Epithelial cell of prostate (primary cell): ENCODE measurements around the gene C5.
"Not testable (repeated sequence)": the region's sequence is repeated elsewhere in the genome, so short reads cannot be mapped to it uniquely, and the experiment has no call there.

Experiments
- DNase-seq: peaks from one replicate; pipeline ENCODE4 v3.0.0-alpha.2; 2011; ENCODE audit warnings: low read depth, low spot score
- H3K27ac ChIP-seq: fragments of 450-650 bp; 2 replicates; pipeline ENCODE4 v1.5.1; 2017; ENCODE audit warnings: mild to moderate bottlenecking

Gene C5

DNA sequence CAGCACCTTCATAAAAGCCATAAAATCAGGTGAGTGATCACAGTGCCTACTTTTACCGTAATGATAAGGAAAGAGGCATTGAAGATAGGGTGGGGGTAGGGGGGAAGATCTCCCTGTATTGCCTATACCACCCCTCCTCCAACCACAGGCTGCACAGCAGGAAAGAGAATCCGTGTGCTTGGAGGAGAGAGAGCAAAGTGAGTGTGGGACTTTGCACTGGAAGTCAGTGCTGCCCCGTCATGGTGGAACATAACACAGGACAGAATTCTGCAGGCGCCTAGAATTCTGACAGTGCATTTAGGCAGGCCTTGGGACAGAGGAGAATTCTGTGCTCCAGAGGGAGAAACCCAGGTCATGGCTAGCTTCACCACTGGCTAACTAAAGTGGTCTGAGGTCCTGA is 3.5 kb upstream of the C5 start:
- DNase-seq: no peak
- H3K27ac ChIP-seq: no peak overlapping the region

DNA sequence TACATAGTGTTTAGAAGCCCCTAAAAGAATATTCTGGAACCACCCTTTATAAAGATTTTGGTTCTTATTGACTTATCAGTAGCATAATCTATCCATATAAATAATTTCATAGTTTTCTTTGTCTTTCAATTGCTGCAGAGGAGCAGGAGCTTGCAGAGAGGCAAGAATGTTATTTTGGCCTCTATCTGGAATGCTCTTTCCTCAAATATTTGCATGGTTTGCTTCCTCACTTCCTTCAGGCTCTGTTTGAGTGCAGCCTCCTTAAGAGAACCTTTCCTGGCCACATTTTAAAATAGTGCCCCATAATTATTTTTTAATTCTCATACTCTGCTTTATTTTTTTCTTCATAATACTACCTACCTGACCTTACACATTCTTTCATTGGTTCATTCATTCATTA is 1.5 kb downstream of the C5 start:
- H3K27ac ChIP-seq: no peak overlapping the region
- DNase-seq: no peak

DNA sequence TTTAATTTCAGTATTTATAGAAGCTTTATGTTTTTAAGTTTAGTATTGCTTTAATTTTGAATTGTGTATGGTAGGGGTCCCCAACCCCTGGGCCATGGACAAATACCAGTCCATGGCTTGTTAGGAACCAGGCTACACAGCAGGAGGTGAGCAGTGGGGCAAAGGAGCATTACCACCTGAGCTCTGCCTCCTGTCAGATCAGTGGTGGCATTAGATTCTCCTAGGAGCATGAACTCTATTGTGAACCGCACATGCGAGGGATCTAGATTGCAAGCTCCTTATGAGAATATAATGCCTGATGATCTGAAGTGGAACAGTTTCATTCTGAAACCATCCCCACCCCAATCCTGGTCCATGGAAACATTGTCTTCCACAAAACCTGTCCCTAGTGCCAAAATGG is 1.9 kb downstream of the C5 start:
- H3K27ac ChIP-seq: no peak overlapping the region
- DNase-seq: no peak

DNA sequence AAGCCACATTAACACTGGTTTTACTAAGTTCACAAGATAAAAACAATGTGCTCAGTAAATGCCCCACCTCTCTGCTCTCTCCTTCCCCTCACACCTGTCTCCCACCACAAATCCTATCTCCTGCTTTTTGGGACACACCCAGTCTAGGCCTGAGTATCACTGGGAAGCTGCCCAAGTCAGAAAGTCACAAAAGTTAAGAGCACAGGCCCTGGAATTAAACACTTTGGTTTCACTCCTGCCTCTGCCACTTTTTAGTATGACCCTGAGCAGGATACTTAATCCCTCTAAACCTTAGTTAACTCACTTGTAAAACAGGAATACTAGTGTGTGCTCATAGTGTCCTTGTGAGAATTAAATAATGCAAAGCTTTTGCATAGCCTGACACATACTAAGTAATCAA is 11.3 kb downstream of the C5 start:
- DNase-seq: no peak
- H3K27ac ChIP-seq: no peak overlapping the region

DNA sequence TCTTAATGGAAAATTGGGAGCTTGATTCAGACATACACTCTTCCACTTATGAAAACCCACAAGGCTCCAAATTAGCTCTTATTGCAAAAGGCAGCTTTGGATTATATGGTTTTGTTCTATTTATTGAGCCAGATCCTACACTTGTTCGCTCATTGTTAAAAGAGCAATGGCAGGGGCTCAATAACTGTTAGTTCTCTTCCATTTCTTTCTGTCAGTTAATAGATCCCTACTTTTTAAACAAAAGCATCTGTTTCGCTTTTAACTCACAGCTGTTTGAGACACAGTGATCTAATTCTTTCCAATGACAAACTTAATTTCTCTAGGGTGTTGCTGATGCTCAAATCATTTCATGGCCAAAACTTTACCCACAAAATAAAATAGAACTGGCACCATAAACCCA is 11.7 kb downstream of the C5 start:
- no peak for DNase-seq
- H3K27ac ChIP-seq: no peak overlapping the region

DNA sequence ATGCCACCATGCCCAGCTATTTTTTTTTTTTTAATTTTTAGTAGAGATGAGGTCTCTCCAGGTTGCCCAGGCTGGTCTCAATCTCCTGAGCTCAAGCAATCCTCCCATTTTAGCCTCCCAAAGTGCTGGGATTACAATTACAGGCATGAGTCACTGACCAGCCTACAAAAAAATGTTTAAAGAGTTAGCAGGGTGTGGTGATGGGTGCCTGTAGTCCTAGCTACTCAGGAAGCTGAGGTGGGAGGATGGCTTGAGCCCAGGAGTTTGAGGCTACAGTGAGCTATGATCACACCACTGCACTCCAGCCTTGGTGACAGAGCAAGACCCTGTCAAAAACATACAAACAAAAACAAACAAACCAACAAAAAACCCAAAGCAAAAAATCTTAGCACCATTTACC is 14.4 kb downstream of the C5 start:
- DNase-seq, H3K27ac ChIP-seq: not testable (repeated sequence)

DNA sequence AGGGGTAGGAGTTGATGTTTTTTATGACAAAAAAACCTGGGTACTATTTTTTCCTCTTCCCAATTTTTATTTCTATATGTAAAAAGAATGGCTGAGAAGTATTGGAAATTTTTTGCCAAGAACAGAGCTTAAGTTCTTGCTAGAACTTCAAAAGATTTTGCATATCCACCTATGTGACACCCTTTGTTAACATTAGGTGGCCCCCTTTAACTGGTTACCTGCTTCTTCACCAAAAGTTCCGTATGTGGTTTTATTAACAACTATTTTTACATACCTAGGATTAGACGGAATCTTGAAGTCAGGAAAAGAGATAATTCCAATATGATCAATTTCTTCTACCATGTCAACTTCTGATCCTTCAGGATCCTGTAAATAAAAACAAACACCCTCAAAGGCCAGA is 15.5 kb downstream of the C5 start:
- H3K27ac ChIP-seq: no peak overlapping the region
- DNase-seq: no peak

DNA sequence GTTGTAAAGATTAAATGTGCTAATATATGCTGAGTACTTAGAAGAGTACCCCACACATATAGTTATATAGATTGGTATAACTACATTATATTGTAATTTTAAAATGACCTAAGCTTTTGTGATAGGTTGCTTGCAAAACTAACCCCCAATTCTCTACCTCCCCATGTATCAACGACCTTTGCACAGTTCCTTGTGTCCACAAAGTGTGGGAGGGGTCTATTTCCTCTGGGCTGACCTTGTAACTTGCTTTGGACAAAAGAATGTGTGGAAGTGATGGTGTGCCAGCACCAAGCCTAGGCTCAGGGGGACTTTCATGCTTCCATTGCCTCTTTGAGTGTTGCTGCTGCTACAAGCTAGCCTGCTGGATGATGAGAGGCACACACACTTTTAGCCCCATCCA is 20.6 kb downstream of the C5 start:
- no peak overlapping the region for H3K27ac ChIP-seq
- DNase-seq: no peak

DNA sequence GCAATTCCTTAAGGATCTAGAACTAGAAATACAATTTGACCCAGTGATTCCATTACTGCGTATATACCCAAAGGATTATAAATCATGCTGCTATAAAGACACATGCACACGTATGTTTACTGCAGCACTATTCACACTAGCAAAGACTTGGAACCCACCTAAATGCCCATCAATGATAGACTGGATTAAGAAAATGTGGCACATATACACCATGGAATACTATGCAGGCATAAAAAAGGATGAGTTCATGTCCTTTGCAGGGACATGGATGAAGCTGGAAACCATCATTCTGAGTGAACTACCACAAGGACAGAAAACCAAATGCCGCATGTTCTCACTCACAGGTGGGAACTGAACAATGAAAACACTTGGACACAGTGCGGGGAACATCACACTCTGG is 21.8 kb downstream of the C5 start:
- not testable (repeated sequence) for H3K27ac ChIP-seq, DNase-seq

DNA sequence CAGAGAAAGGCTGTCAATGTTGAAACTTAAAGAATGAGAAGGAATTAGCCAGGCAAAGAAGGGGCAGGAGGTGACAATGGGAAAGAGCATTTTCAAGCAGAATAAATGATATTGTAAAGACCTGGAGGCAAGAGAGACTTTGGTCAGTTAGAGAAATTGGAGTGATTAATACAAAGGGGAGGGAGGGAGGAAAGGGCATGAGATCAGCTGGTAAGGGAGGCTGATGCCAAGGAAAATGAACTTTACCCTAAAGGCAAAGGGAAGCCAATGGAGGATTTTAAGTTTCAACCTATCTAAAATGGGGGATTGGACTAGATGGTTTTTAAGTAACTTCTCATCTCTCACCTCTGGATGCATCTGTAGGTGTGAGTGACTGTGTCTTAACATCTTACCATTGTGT is 23.3 kb downstream of the C5 start:
- DNase-seq: no peak
- no peak overlapping the region for H3K27ac ChIP-seq

DNA sequence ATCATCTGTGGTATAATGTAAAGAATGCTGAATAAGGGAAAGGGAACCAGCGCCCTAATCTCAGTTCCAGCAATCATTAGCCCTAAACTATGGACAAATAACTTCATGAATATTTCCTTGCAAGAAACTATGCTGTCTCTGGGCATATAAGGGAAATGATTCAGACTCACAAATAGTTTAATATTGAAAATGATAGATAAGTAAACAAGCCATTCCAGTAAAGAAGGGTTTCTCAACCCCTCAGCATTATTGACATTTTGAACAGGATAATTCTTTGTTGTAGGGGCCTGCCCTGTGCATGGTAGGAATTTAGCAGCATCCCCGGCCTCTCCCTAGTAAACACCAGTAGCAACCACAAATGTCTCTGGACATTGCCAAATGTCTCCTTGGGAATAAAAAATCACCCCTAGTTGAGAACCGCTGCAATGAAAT is 23.8 kb downstream of the C5 start:
- H3K27ac ChIP-seq: no peak overlapping the region
- no peak for DNase-seq

DNA sequence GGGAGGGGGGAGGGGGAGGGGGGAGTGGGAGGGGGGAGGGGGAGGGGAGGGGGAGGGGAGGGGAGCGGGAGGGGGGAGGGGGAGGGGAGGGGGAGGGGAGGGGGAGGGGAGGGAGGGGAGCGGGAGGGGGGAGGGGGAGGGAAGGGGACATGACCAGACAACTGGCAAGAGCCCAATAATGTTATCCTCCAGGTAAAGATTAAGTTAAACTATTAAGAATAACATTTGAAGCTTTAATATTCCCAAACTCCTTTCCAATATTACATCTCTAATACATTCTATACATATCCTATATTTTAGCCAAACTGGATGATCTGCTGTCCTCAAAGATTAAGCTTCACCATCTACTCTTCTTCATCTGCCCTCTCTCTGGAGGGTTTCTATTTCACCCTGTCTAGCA is 25.8 kb downstream of the C5 start:
- no peak for DNase-seq
- H3K27ac ChIP-seq: no peak overlapping the region

DNA sequence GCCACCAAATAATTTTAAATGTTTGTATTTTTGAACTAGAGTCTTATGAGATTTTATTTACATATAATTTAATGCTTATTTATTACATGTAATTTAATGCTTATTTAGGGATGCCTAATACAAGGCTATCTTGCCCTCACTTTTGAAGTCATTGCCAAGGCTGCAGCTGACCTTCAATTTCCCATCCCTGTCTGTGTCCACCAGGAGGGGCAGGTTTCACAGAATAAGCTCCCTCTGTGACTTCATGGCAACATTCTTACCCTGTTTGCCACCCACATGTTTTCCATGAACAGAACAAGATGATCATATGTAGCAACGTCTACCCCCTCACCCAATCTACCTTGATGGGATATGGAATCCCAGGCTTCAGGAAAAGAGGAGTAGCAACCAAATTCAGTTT is 27.0 kb downstream of the C5 start:
- no peak for DNase-seq
- H3K27ac ChIP-seq: no peak overlapping the region

DNA sequence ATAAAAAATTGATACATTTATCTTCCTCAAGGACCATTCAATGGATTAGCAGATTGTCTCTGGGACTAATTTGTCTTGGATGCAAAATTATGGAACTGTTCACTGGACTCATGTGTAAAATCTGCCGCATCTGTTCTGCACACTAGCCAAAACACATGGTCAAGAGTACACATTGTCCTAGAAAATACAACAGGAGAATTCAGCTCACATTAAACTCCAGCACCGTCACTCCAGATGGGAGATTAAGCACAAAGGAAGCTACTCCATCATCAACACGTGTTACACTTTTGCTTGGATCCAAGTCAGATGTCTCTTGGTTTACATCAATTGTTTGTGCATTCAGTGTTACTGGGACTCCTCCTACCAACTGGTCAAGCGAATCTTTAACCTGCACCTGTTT is 28.8 kb downstream of the C5 start:
- no peak for DNase-seq

DNA sequence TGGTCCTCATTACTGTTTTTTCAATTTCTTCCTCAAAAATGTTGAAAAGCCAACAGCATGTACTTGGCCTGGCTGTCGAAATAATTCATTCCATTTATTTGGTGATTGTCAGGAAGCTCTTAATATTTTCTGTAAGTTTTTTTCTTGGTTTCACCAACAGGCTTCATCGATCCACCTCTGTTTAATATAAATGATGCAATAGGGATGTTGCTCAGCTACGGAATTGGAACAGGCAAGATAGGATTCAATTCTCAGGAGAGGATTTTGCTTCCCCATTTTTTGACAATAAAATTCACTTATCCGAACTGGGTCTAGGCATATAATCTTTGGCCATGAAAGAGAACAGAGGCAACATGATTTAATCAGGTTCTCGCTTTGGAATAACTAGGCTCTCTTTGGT is 30.8 kb downstream of the C5 start:
- no peak overlapping the region for H3K27ac ChIP-seq
- DNase-seq: no peak

More for the DNA sequence above, 28.8 kb downstream of the C5 start:
- no peak overlapping the region for H3K27ac ChIP-seq

DNA sequence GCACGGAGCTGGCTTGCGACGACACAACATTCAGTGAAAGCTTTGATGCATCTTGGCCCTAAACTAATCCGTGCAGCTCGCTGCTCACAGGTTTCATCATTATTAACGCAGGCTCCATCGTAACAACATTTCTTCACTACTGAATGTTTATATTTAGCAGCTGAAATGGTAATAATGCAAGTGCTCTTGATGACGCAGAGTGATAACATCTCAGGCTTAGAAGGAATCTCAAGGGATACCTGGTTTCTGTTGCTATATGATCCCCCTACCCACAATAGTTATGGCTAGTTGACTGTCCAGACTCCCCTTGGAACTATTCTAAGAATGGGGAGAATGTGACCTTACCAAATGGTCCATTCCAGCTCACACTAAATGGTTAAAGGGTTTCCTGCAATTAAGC is 36.2 kb downstream of the C5 start:
- H3K27ac ChIP-seq: no peak overlapping the region
- no peak for DNase-seq

DNA sequence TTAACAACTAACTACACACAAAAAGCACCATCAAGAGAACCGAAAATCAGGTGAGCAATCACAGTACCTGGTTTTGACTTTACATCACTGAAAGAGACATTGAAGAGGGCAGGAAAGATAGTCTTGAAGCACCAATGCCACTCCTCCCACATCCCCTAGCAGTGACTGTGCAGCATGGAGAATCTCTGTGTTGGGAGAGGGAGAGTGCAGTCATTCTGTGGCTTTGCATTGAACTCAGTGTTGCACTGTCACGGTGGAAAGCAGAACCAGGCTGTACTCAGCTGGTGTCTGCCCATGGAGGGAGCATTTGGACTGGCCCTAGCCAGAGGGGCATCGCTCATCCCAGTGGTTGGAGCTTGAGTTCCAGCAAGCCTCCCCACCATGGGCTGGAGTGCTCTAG is 40.4 kb downstream of the C5 start:
- H3K27ac ChIP-seq: no peak overlapping the region
- DNase-seq: no peak

DNA sequence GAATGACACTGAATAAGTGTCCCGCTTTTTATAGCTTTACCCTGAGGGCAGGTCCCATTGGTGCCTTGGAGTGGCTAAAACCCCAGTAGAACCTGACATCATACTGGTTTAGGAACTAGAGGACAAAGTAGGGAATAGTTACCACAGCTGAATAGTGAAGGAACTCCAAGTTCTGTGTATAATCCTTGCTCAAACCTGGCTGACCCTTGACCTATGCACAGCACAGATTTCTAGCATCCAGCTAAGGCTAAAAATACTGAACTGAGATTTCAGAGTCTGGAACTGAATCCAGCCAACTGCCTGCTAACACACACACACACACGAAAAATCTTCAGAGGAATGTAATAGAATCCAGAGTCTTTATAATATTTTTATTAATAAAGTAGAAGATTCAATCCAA is 50.8 kb downstream of the C5 start:
- no peak overlapping the region for H3K27ac ChIP-seq
- no peak for DNase-seq

DNA sequence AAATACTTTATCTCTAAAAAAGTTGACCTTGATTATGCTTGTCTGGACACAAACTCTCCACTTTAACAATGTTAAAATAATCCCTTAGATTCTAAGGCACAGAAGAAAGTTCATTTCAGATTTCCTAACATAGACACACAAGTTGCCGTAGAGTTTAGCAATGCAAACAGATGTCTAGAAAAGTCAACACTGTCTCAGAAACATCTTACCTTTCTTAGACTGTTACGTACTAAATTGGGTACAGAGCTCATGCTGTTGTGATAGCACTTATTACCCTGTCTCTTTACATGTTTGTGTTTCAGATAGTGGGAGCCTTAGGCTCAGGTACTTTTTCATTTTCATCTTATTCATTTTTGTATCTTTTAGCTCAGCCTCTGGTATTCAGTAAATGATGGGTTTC is 52.0 kb downstream of the C5 start:
- no peak overlapping the region for H3K27ac ChIP-seq
- DNase-seq: no peak

DNA sequence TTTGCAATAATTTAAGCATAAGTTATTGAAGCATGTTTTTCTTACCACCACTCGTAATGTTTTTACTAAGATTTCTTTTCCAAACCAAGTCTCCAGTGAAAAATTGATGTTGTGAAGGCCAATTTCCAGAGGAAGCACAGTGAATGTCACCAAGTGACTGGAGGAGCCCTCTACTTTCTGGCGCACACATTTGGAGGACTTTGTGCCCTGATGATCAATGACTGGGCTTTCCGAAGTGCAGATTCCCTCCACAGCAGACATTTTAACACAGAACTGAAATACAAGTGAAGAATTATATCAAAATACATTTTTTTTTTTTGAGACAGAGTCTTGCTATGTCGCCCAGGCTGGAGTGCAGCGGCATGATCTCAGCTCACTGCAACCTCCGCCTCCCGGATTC is 52.6 kb downstream of the C5 start:
- no peak for DNase-seq
- H3K27ac ChIP-seq: no peak overlapping the region

DNA sequence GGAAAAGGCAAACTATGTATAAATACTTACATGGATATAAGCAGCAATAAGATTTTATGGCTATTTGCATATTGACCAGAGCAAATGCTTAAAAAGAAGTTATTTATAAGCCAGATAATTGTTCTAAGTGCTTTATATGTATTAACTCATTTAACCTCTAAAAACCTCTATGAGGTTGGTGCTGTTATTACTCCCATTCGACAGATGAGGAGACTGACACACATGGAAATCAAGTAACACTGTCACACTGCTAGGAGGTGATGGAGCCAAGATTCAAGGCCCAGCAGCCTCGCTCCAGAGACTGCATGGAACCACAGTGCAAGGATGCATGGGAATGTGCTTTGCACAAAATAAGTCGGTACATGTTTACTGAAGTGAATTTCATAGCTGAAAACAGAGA is 53.7 kb downstream of the C5 start:
- DNase-seq: no peak
- no peak overlapping the region for H3K27ac ChIP-seq

DNA sequence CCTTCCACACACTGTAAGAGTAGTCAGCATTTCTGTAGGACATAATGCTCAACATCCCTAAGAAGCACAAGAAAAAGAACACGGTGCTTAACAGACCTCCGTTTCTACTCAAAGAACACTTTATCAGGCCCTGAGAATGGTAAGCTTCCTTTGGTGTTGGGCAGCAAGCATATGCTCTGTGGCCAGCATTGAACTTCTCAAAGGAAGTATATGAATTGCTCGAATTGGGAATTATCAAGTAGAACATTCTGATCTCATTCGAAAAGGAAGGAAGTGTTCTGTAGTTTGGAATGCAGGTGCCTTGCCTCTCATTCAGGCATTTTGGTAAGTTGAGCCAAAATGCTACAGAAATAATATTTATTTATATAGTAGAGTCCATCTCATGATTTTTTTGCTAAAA is 61.0 kb downstream of the C5 start:
- no peak overlapping the region for H3K27ac ChIP-seq
- no peak for DNase-seq

DNA sequence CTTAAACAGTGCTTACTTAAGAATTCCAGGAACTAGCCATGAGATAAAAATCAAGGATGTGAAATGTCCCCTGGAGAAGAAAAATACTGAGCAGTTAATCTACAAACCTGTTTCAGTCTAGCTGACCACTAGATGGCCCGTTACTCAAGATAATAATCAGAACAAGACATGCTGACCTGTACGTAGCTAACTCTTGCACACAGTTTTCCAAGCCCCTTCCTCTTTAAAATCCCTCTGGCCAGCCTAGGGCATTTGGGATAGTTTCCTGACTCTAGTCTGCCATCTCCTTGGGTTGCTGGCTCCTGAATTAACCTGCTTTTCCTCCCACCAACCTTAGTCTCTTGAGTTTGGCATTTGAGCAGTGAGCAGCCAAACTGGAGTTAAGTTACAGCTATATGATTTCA is 64.3 kb downstream of the C5 start:
- no peak for DNase-seq

More for the DNA sequence above, 64.3 kb downstream of the C5 start:
- no peak overlapping the region for H3K27ac ChIP-seq
